ENCODE data around the gene HMGCL. TPM values are rescaled to one million over a fixed set of nuclear protein-coding genes. Genes with fewer than 3 reads are reported as not detected.
A peak's percentile ranks its signal among the peaks of the same experiment; 100 is the strongest.

Gene HMGCL
- total RNA-seq, 1 donor from 2014 or later: 20.7 TPM

- Mint-ChIP-seq H3K27me3 (ENCODE audit: insufficient read depth, low read depth) (no peaks in the 10 kb centered on the region), H3K4me3 (no peak overlapping the region), H3K36me3 (no peaks in the 10 kb centered on the region), H3K27ac (no peak overlapping the region), H3K9me3 (no peaks in the 10 kb centered on the region), H3K4me1 (peaks cover 14% of the 10 kb centered on the region)
- Histone ChIP-seq H3K9me3 (ENCODE audit: low read depth) (no peaks in the 10 kb centered on the region), H3K36me3 (no peaks in the 10 kb centered on the region), H4K20me1 (ENCODE audit: low read depth) (peaks cover 8% of the 10 kb centered on the region), H2AFZ (replicated peaks) (no peak overlapping the region), H3K79me2 (ENCODE audit: low read depth) (peaks cover 30% of the 10 kb centered on the region), H3F3A (ENCODE audit: low read depth) (peaks cover 16% of the 10 kb centered on the region), H3K4me3 (no peak overlapping the region), H3K27ac (no peak overlapping the region), H3K9ac (peak overlapping the region; percentile 29), H3K4me1 (peaks cover 12% of the 10 kb centered on the region), H3K4me2 (no peak overlapping the region), H3K27me3 (no peaks in the 10 kb centered on the region)
- no peak for DNase-seq (ENCODE audit: low spot score)
- TF ChIP-seq CTCF (IDR thresholded peaks at IDR 0.05) (no peak), EZH2 (IDR thresholded peaks at IDR 0.05) (no peak), EZH2phosphoT487 (IDR thresholded peaks at IDR 0.05) (no peak)
Measured at GRCh38 chr1:23774174-23774880, 50.9 kb downstream of the HMGCL start.

- H3K27ac Mint-ChIP-seq: no peak overlapping the region
- Histone ChIP-seq H3K4me2 (no peak overlapping the region), H3F3A (ENCODE audit: low read depth) (peaks cover 14% of the 10 kb centered on the region), H4K20me1 (ENCODE audit: low read depth) (no peaks in the 10 kb centered on the region), H3K4me1 (peaks cover 7% of the 10 kb centered on the region), H3K27ac (no peak overlapping the region), H3K36me3 (no peaks in the 10 kb centered on the region), H3K4me3 (no peak overlapping the region), H3K79me2 (ENCODE audit: low read depth) (peaks cover 18% of the 10 kb centered on the region), H2AFZ (replicated peaks) (no peak overlapping the region), H3K9ac (no peak overlapping the region), H3K27me3 (no peaks in the 10 kb centered on the region), H3K9me3 (ENCODE audit: low read depth) (no peaks in the 10 kb centered on the region)
- H3K4me3 Mint-ChIP-seq: no peak overlapping the region
- H3K36me3 Mint-ChIP-seq: no peaks in the 10 kb centered on the region
- H3K4me1 Mint-ChIP-seq: peaks cover 9% of the 10 kb centered on the region
- no peaks in the 10 kb centered on the region for H3K9me3 Mint-ChIP-seq
- DNase-seq (ENCODE audit: low spot score): no peak
- no peak for TF ChIP-seq EZH2phosphoT487 (IDR thresholded peaks at IDR 0.05)
- no peak for TF ChIP-seq CTCF (IDR thresholded peaks at IDR 0.05)
- no peak for TF ChIP-seq EZH2 (IDR thresholded peaks at IDR 0.05)
- no peaks in the 10 kb centered on the region for H3K27me3 Mint-ChIP-seq (ENCODE audit: insufficient read depth, low read depth)
Measured at GRCh38 chr1:23772854-23773242, 52.4 kb downstream of the HMGCL start.

- TF ChIP-seq EZH2 (IDR thresholded peaks at IDR 0.05) (no peak), EZH2phosphoT487 (IDR thresholded peaks at IDR 0.05) (no peak), CTCF (IDR thresholded peaks at IDR 0.05) (peak; percentile 83)
- H3K9me3 Mint-ChIP-seq: no peaks in the 10 kb centered on the region
- no peak overlapping the region for H3K4me3 Mint-ChIP-seq
- Histone ChIP-seq H3K27me3 (no peaks in the 10 kb centered on the region), H3K4me1 (peaks cover 4% of the 10 kb centered on the region), H2AFZ (replicated peaks) (no peak overlapping the region), H3F3A (ENCODE audit: low read depth) (peaks cover 11% of the 10 kb centered on the region), H3K27ac (no peak overlapping the region), H3K9ac (no peak overlapping the region), H3K4me3 (no peak overlapping the region), H4K20me1 (ENCODE audit: low read depth) (no peaks in the 10 kb centered on the region), H3K79me2 (ENCODE audit: low read depth) (peaks cover 12% of the 10 kb centered on the region), H3K9me3 (ENCODE audit: low read depth) (no peaks in the 10 kb centered on the region), H3K4me2 (peak overlapping the region; percentile 19), H3K36me3 (no peaks in the 10 kb centered on the region)
- peak; percentile 90 for DNase-seq (ENCODE audit: low spot score)
- H3K4me1 Mint-ChIP-seq: peaks cover 5% of the 10 kb centered on the region
- H3K27ac Mint-ChIP-seq: no peak overlapping the region
- peaks cover 3% of the 10 kb centered on the region for H3K36me3 Mint-ChIP-seq
- no peaks in the 10 kb centered on the region for H3K27me3 Mint-ChIP-seq (ENCODE audit: insufficient read depth, low read depth)
Measured at GRCh38 chr1:23772049-23772853, 53.0 kb downstream of the HMGCL start.

Data from neural progenitor cell (in vitro differentiated cells).